Liver (tissue), 2 donors: ENCODE measurements around the gene ADRA2A.

Experiments used
- HNF4A ChIP-seq, 2 donors: conservative IDR thresholded peaks; 2 replicates each; pipeline ENCODE4 v1.6.1; 2016; ENCODE audit warnings: antibody characterized with exemption in 2 of 2, mild to moderate bottlenecking in 2 of 2
- RXRA ChIP-seq, 2 donors: IDR thresholded peaks; 2 replicates each; pipeline ENCODE4 v1.6.1; 2017 to 2018; ENCODE audit warnings: antibody characterized with exemption in 2 of 2, mild to moderate bottlenecking in 1 of 2
- donor health status: healthy.

GRCh38 chr10:111091833-111092232, 15.0 kb downstream of the ADRA2A start:
- TF ChIP-seq HNF4A (conservative IDR thresholded peaks at IDR 0.05) (no peak), RXRA (IDR thresholded peaks at IDR 0.05) (no peak)
